HG02759 (cell line): Measurements from ENCODE around the gene PFKFB4.

Source experiments
- ATAC-seq: cut with Tn5 transposase; IDR thresholded peaks from one replicate; pipeline ENCODE4 v1.9.1; 2021; ENCODE audit warnings: mild to moderate bottlenecking, moderate library complexity; ENCODE audit not compliant: unreplicated experiment

The PFKFB4 gene

DNA sequence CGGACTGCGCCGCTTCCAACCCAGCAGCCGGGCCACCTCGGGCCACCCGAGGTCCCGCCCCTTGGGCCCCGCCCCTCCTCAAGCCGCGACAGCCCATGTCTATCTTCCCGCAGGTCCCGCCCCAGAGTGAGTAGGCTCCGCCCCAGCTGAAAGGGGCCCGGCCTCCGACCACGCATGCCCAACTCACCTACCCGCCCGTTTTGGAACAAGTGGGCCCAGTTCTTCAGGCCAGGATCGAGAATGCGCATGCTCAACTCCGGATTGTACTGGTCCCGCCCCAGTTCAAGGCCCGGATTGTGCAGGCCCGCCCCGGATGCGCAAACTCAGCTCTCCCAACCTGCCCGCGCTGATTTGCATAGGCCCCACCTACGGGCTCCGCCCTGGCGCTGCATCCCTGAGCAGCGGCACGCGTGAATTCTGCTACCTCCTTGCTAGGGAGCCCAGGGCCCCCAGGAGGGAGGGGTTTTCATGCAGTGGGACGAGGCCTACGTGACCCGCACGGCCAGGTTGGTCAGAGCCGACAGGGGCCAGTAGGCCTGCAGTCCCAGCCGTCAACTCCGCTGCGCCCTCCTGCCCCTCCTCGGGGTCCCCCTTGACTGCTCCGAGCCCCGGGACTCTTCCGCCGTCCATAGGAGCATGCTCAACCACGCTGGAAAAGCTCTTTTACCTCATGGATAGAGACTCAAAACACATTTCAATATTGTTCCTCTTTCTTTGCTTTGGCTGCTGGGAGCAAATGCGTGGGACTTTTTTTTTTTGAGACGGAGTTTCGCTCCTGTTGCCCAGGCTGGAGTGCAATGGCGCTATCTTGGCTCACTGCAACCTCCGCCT, at the start of gene PFKFB4:
PFKFB4 (minus strand) TSS at position 8 of the 831 bp plus-strand sequence. CDS start 26 bp downstream, outside the sequence.
- ATAC-seq = peak; percentile 90

DNA sequence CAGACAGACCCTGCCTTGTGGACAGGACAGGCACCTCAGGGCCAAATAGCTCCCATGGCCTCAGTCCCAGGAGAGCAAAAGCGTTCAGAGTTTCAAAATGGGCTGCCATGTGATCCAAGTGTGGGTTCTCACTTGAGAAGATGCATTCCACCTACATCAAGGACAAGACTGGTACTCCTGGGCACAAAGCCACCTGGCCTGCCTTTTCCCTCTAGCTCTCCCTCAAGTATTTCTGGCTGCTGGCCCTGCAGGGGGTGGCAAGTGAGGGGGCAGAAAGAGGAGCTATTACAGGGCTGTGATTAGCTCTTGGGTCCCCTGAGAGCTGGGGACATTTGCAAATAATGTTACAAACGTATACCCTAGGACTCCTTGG, 45.0 kb upstream of the PFKFB4 start:
- no peak for ATAC-seq

DNA sequence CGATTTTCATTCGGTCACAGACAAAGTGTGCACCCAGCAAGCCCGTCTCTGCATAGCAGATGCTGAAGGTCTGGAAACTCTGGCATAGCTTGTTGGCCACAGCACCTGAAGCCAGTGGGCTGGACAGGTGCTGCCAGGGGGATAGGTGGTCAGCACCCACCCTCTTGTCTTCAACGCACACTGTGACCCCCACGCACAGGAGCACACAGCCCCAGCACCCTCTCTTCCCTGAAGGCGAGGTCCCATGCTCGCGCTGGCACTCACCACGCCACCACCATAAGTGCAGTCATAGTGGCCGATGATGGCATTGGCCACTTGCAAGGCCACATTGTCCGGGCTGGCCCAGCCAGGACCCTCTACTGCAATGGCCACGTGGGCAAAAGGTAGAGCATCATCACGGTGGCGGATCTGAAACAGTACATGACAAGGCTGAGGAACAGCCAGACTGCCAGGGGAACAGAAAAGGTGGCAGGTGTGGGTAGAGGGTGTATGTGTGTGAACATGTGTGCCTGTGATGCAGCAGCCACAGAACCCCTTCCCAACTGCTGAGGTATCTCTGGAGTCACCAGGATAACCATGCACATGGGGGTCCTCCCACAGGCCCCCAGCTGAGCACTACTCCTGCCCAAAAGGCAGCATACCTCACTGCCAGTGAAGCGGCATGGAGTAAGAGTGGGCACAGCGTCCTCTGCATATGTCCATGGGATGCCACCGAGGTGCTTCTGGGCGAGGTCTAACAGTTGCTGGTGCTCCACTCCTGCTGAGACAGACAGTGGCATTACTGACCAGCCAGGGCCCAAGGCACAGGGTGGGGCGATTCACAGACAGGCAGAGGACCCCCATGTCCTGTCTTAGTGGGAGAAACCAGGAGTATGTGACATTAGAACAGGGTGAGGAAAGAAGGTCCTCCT, 44.4 kb upstream of the PFKFB4 start:
- ATAC-seq = no peak

DNA sequence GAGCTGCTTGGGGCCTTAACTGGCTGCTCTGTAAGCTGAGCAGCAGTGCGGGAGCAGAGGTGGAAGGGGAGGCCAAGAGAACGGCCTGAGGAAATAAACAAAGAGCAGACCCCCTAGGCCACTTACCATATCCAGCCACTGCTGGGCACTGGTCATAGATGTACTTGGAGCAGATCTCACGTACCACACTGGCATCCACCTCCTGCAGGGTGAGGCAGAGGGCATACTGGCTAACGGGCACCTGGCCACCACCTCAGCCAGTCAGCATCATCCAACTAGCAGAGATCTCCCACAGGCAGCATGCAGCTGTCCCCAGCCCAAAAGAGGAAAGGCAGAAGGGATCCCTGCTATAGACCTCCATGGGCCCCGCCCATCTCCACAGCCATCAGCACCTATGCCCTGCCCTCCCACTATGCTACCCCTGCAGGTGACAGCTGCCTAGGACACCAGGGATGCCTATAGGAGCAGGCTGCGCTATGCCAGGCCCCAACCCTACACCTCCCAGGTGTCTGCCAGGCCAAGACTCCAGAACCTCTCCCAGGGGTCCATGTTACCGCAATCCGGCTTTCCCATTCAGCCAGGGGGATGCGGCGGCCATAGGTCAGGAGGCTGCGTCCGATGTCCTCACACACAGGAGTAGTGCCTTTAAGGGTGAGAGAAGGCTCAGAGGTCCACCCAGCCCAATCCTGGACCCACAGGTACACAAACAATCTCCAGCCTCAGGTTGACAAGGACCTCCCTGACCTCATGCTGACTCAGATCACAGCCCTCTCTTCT, 43.1 kb upstream of the PFKFB4 start:
- ATAC-seq = no peak

DNA sequence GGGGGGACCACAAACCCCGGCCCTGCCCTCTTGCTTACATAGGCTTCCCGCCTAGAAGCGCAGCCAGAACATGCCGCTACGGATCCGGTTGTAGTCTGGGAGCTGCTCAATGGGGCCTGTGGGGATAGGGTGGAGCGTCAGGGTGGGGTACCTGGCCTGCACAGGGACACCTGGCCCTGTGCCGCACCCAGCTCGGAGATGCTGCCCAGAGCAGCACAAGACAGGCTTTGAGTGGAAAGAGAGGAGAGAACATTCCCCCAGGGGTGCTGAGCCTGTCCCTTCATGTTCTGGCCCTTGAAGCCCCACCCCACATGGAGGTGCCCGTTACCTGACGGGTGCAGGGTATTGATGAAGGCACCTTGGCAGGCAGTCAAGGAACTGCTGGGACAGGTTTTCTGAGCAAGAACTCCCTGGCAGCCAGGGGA, 42.5 kb upstream of the PFKFB4 start:
- no peak for ATAC-seq

DNA sequence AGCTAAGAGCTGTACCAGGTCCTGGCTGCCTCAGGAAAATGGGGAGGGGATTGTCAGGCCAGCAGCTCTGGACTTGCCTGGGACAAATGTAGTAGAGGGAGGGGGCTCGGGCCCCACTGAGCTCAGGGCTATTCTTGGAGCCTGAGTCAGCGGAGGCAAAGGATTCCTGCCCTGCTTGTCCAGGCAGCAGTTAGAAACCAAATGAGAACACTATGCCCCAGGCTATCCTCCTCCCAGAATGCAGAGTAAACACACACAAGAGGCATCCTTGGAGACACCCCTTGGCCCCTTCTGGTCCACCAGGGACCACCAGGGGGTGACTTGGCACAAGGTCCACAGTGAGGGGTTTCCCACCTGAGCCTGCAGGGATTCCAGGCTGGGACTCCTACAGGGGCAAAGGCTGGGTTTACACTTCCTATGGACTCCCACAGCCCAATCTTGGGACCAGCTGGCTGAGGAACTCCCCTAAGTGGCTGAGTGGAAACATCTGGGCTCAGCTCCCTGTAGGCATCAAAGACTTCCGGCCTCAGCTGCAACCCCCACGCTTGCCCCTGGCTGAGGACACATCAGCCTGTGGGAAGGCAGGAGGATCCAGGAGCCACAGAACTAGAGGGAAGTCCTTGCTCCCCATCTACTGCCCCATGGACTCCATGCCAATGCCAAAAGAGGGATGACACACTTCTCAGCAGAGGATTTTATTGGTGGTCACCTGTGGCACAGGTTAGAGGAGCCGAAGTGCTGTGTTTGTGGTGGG, 41.9 kb upstream of the PFKFB4 start:
- ATAC-seq = no peak

DNA sequence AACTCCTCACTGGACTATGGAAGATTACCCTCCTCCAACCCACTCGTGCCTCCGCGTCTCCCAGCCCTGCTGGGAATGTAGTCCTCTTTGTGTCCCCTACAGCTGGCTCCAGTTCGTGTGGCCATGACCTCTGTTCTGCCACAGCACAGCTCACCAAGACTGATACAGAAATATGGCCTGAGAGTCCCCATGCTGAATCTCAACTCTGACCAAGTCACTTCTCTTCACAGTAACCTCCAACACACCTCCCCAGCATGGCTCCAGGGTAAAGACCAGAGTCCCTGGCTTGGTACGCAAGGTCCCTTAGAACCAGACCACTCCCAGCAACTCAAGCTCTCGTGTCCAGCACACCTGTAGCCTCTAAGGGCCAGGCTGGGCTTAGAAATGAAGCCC, 40.8 kb upstream of the PFKFB4 start:
- ATAC-seq = no peak

DNA sequence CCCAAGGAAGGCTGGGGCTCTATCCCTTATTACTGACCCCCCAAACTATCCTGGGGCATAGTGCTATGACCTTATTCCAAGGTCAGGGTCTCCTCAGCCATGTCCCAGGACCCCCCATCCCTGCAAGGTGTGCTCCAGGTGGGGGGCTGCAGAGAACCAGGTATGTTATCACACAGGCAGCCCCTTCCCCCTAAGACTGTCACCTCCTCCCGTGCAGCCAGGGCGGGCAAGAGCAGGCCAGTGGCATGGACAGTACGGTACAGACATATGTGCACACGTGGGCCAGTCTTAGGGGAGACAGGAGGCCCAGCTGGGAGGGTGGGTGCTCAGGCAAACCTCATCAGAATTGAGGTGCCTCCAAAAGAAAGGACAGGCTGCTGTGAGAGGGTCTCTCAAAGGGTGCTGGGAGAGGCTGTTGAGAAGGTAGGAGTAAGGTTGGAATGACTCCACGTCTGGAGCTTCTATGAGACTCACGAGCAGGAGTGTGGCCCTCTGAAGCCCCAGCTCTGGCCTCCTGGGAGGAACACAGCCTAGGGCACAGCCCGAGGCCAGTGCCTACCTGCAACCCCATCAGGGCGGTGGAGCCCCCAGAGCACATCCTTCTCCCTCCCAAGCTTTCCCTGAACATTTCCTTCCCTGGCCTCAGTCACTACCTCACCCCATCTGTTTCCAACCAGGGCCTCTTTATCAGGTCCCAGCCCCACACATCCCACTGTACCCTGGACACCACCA, 40.2 kb upstream of the PFKFB4 start:
- ATAC-seq = no peak

DNA sequence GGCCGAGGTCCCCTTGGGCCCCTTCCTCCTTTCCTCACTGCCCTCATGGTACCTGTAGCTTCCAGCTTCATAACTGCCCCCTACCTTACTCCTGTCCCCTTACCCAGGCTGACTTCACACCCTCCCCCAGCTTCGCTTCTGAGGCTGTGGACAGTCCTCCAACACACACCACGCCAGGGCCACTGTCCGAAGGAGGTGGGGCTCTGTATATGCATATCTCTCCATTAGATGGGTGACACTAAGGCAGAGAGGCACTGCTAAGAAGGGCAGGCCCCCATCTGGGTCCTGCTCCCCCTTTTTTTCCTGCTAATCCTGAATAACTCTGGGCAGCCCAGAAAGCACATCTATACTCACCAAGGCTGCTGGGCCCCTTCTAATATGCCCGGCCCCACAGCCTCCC, 39.6 kb upstream of the PFKFB4 start:
- no peak for ATAC-seq

DNA sequence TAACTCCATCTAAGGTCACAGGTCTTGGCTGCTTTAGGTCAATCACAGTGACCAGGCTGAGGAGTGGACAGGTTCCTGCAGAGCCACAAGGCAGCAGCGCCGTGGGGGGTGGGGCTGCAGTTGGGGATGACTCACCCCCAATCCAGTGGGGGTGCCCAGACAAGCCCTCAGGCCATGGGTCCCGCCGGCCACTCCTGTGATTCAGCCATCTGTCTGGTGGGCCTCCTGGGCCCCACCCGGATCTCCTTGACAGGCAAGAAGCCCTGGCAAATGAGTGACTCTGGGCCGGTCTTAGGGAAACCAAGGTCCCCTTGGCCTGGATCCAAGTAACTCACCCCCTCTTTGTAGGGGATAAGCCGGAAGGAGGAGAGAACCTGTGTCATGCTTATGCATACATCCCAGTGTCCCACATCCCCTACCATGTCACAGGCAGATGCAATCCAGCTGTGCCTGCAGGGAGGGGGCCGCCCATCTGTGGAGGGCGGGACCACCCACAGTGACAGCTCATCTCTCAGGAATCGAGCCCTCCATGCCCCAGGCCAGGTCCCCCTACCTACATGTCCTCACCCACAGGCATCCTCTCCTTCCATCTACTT, 39.0 kb upstream of the PFKFB4 start:
- no peak for ATAC-seq

DNA sequence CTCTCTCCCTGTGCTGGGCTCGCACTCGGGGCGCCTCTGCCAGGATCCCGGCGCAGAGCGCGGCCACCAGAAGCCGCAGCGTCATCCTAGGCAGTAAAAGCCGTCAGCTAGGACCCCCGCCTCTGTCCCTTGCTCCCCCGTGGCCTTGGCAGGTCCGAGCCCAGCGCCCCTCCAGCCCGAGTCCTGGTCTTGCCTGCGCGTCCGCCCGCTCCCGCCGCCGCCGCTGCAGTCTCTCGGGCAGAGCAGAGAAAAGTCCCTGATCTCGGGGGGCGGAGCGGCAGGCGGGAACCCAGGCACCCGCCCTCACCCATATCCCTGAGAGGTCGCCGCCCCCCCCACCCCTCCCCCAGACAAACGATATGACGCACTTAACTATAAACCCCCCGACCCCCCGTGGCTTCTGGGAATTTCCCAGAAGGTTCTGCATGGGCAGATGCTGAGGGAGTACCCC, 38.5 kb upstream of the PFKFB4 start, which contains the start of gene COL7A1:
COL7A1 (minus strand) TSS at position 255 of the 451 bp plus-strand sequence; CDS start at position 85, 170 bp downstream.
- no peak for ATAC-seq

DNA sequence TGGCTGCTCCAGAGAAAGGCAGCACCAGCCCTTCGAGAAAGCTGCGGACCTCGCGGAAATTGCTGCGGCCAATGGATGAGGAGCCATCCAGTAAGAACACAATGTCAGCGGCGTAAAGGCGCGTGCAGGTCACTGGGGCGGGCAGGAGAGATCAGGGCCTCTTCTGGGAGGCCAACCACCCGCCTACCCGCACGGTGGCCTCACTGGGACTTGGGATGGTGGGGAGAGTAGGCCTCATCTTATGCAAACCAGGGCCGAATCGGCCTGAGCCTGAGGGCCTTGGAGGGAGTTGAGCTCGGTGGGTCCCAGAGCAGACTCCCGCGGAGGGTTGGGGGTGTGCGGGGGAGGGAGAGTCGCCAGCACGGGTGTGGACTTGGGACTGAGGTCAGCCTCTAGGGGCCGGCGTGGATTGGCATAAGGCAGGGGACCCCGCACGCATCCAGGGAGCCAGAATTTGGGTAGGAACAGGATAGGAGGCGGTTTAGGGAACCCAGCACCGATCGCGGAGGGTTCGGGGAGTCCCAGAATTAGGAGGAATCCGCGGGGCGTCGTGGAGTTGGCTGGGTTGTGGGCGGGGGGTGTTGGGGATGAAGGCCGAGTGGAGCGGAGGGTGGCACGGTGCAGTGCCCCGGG, 37.9 kb upstream of the PFKFB4 start:
- no peak for ATAC-seq

DNA sequence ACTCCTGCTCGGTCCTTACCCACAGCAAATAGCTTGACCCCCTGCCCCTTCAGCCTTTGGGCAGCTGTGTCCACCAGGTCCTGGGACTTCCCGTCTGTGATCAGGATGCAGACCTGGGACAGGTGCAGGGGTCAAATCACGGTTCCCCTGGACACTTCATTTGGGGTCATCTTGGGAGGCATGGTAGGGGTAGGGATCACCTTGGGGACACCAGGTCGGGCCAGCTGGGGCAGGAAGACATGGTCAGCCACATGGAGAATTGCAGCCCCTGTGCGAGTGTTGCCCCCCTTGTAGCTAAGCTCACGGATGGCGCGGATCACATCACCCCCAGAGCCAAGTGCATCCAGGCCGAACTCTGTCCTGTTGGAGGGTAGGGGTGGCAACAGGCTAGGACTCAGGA, 36.7 kb upstream of the PFKFB4 start:
- ATAC-seq = no peak

DNA sequence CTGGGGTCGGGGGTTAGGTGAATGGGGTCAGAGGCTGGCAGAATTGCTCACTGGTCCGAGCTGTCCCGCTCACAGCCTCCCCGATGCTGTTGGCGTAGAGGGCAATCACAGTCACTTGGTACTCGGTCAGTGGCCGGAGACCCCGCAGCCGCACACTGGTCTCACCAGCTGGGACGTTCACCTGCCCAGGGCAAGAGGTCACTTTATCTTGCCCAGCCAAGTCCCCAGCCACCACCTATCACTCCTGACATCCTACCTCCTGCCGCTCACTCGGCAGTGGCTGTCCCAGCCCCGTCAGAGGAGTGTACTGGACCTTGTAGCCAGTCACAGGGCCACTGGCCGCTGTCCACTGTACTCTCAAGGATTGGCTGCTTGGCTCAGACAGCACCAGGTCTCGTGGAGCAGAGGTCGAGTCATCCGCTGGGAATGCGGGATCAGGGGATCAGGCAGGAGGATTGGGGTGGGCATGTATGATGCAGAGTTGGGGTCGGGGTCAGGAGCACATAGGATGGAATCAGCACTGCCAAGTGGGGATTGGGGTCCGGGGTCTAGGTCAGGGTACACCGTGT, 36.0 kb upstream of the PFKFB4 start:
- ATAC-seq = no peak

DNA sequence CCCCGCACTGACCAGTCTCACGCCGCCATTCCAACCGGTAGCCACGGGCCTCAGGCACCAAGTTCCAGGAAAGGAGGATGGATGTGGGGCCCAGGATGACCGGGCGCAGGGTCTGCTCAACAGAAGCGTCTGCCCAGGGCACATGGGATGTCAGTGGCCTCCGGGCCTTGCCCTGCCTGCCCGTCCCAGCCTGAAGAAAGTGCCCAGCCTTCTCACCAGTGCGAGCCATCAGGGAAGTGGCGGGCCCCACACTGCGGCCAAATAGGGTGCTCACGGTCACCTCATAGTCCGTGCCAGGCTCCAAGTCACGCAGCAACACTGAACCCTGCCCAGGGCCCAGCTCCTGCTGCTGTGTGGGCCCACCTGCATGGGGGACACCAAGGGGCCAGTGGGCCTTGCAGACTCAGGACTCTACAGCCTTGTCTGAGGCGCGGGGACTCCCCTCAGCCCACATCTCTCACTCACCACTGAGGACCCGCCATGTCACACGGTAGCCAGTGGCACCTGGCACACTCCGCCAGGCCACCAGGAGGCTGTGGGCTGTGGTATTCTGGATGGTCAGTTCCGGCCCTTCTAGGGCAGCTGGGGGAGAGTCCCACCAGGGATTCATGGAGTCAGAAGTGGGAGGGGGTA, 35.4 kb upstream of the PFKFB4 start:
- no peak for ATAC-seq

DNA sequence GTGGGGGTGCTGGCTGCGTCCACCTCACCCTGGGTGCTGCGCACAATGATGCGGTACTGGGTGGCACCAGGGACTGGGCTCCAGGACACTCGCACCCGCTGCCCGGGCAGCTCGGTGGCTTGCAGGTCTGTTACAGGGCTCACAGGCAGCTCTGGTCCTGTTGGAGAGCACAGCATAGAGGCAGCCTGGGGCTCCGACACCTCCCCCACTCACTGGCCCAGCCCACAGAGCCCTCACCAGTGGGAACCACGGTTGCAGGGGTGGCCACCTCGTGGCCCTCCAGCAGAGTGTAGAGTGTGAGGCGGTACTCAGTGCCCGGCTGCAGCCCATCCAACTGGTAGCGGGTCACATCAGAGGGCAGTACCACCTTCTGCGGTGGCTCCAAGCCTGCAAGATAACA, 34.8 kb upstream of the PFKFB4 start:
- no peak for ATAC-seq

DNA sequence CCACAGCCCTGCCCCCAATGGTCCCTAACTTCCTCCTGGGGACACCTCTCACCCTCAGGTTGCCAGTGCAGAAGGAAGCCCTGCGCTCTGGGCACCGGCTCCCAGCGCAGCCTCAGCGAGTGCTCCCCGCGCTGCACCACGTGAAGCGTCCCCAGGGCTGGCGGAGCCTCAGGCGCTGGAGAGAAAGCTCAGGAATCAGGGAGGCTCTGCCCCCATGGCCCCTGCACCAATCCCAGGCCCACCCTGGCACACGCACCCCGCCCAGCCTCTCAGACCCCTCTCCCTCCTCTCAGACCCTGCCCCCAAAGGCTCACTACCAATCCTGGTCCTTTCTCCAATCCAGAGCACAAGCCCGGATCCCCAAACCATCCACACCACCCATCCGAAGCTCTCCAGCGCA, 31.6 kb upstream of the PFKFB4 start:
- no peak for ATAC-seq

DNA sequence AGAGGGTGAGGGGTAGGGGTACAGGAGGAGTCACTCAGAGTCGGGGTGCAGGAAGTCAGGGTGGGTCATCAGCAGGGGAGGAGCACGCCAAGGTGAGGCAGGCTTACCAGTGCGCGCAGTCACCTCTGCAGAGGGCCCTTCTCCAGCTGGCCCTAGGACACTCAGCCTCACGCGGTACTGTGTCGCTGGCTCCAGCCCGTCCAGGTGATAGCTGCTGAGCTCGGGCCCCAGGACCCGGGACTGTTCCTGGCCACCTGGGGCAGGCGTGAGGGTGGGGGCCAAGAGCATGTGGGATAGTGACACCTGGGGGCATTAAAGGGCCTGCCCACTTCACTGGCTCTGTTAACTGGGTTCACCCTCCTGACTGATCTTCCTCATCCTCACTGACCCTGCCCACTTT, 31.1 kb upstream of the PFKFB4 start:
- ATAC-seq = no peak
